GM23338 (cell line): ENCODE measurements around the gene ZCCHC4. TPM values are rescaled to one million over a fixed set of nuclear protein-coding genes. Genes with fewer than 3 reads are reported as not detected.

Experiments used
- ATAC-seq: fragments of 200-7000 bp; cut with Tn5 transposase; 3 replicates; pipeline ENCODE4 v1.9.1; 2020
- DNase-seq: peaks from one replicate; pipeline ENCODE4 v3.0.0-alpha.2; 2015; ENCODE audit warnings: low spot score
- H2AFZ ChIP-seq: fragments of 200-600 bp; sonication (generic); 2 replicates; pipeline ENCODE4 v1.8.0; 2016; ENCODE audit warnings: antibody characterized with exemption, mild to moderate bottlenecking, moderate library complexity
- H3F3A ChIP-seq: fragments of 200-600 bp; sonication (generic); replicated peaks from 2 replicates; pipeline ENCODE4 v1.8.0; 2017; ENCODE audit warnings: antibody characterized with exemption, mixed run types, low read depth
- H3K27ac ChIP-seq: fragments of 200-600 bp; sonication (generic); 2 replicates; pipeline ENCODE4 v1.6.1; 2016; ENCODE audit warnings: low read depth
- H3K27me3 ChIP-seq: fragments of 200-600 bp; sonication (generic); 2 replicates; pipeline ENCODE4 v1.8.0; 2016; ENCODE audit warnings: mild to moderate bottlenecking, mixed run types, moderate library complexity; ENCODE audit not compliant: insufficient read depth
- H3K36me3 ChIP-seq: fragments of 200-600 bp; sonication (generic); 2 replicates; pipeline ENCODE4 v1.8.0; 2016; ENCODE audit warnings: mild to moderate bottlenecking; ENCODE audit not compliant: insufficient read depth
- H3K4me1 ChIP-seq: fragments of 200-600 bp; sonication (generic); 2 replicates; pipeline ENCODE4 v1.8.0; 2016; ENCODE audit warnings: mild to moderate bottlenecking, moderate library complexity; ENCODE audit not compliant: insufficient read depth
- H3K4me2 ChIP-seq: fragments of 200-600 bp; sonication (generic); 2 replicates; pipeline ENCODE4 v1.7.1; 2017; ENCODE audit warnings: mixed run types
- H3K4me3 ChIP-seq: fragments of 200-600 bp; sonication (generic); 2 replicates; pipeline ENCODE4 v1.6.1; 2016; ENCODE audit warnings: mixed run types
- H3K79me2 ChIP-seq: fragments of 200-600 bp; sonication (generic); replicated peaks from 2 replicates; pipeline ENCODE4 v1.8.0; 2017; ENCODE audit warnings: mild to moderate bottlenecking; ENCODE audit not compliant: insufficient read depth
- H3K9me2 ChIP-seq: fragments of 200-600 bp; sonication (generic); 2 replicates; pipeline ENCODE4 v1.8.0; 2017; ENCODE audit not compliant: insufficient read depth
- H4K20me1 ChIP-seq: fragments of 200-600 bp; sonication (generic); replicated peaks from 2 replicates; pipeline ENCODE4 v1.8.0; 2017; ENCODE audit warnings: mild to moderate bottlenecking; ENCODE audit not compliant: insufficient read depth
- H3K27ac Mint-ChIP-seq: 2 replicates; pipeline ENCODE4 v1.8.0; 2020; ENCODE audit warnings: inconsistent platforms, mild to moderate bottlenecking, moderate library complexity, mixed read lengths
- H3K27me3 Mint-ChIP-seq: 3 replicates; pipeline ENCODE4 v1.8.0; 2022; ENCODE audit warnings: low read depth, mild to moderate bottlenecking, moderate library complexity, mixed read lengths, inconsistent platforms; ENCODE audit not compliant: insufficient read depth, poor library complexity
- H3K36me3 Mint-ChIP-seq: 3 replicates; pipeline ENCODE4 v1.8.0; 2021; ENCODE audit warnings: low read depth, mild to moderate bottlenecking, inconsistent platforms, moderate library complexity, mixed read lengths
- H3K4me1 Mint-ChIP-seq: 3 replicates; pipeline ENCODE4 v1.8.0; 2020; ENCODE audit warnings: mild to moderate bottlenecking, inconsistent platforms, mixed read lengths
- H3K4me3 Mint-ChIP-seq: 3 replicates; pipeline ENCODE4 v1.8.0; 2021; ENCODE audit warnings: moderate library complexity, mild to moderate bottlenecking, inconsistent platforms, mixed read lengths
- H3K9me3 Mint-ChIP-seq: 3 replicates; pipeline ENCODE4 v1.8.0; 2020; ENCODE audit warnings: moderate library complexity, mild to moderate bottlenecking, inconsistent platforms, mixed read lengths
- NANOG ChIP-seq: IDR thresholded peaks from 2 replicates; pipeline ENCODE4 v1.6.1; 2016; ENCODE audit warnings: antibody characterized with exemption, borderline replicate concordance
- REST ChIP-seq: IDR thresholded peaks from one replicate; pipeline ENCODE4 v1.6.1; 2018; ENCODE audit warnings: antibody characterized with exemption; ENCODE audit not compliant: unreplicated experiment
- ZNF462 ChIP-seq: fragments of 250-450 bp; sonication (Bioruptor Pico); IDR thresholded peaks from 2 replicates; pipeline ENCODE4 v1.5.0; 2020; ENCODE audit warnings: mild to moderate bottlenecking, moderate library complexity
- polyA plus RNA-seq: library from polyadenylated mRNA; unstranded; fragments of >200 nt; fragmentation: Nextera tagmentation; extraction: Ambion mirVana; gene quantifications from 2 replicates; pipeline ENCODE4 v1.2.1, GENCODE V29; 2016
- total RNA-seq: library from RNA; depleted of rRNA; stranded (reverse); fragments of >200 nt; shearing (Covaris generic); gene quantifications from 2 replicates; pipeline ENCODE4 v1.2.3, GENCODE V29; 2014

Gene ZCCHC4
- total and polyA plus RNA-seq, 2 experiments from 2014 or later, result 11.3 to 17.9 TPM

GRCh38 chr4:25401066-25401465 is 88.5 kb downstream of the ZCCHC4 start (continued):
- TF ChIP-seq ZNF462 (CRISPR knock-in tag) (no peak), NANOG (no peak), REST (no peak)

GRCh38 chr4:25402521-25402920 is 89.9 kb downstream of the ZCCHC4 start:
- Histone ChIP-seq H3F3A (no peaks in the 10 kb centered on the region), H2AFZ (no peak overlapping the region), H4K20me1 (peaks cover 11% of the 10 kb centered on the region; the same call in 1 of the 2 replicates), H3K79me2 (no peaks in the 10 kb centered on the region), H3K36me3 (peaks cover 22% of the 10 kb centered on the region), H3K4me2 (no peak overlapping the region), H3K27ac (no peak overlapping the region), H3K27me3 (no peaks in the 10 kb centered on the region), H3K4me1 (no peaks in the 10 kb centered on the region), H3K9me2 (no peaks in the 10 kb centered on the region), H3K4me3 (no peak overlapping the region)
- no peak for DNase-seq
- Mint-ChIP-seq H3K27me3 (peaks cover 3% of the 10 kb centered on the region), H3K36me3 (peaks cover 50% of the 10 kb centered on the region), H3K4me3 (no peak overlapping the region), H3K27ac (no peak overlapping the region), H3K4me1 (no peaks in the 10 kb centered on the region), H3K9me3 (no peaks in the 10 kb centered on the region; the same call in 2 of the 3 replicates)
- no peak for ATAC-seq
- no peak for TF ChIP-seq ZNF462 (CRISPR knock-in tag)
